Astrocyte (in vitro differentiated cells and primary cell): ENCODE measurements around the gene CNTNAP2.

Experiments
- CTCF ChIP-seq: IDR thresholded peaks from 2 replicates; pipeline ENCODE4 v1.5.1; 2011; ENCODE audit warnings: low read depth, mild to moderate bottlenecking, inconsistent platforms, low read length, moderate library complexity; ENCODE audit not compliant: insufficient read depth
- EZH2 ChIP-seq: IDR thresholded peaks from 2 replicates; pipeline ENCODE4 v1.6.1; 2012; ENCODE audit warnings: mild to moderate bottlenecking, low read length, inconsistent platforms; ENCODE audit not compliant: insufficient read depth

GRCh38 chr7:146346096-146346495, 229.5 kb downstream of the CNTNAP2 start:
- TF ChIP-seq EZH2: no peak
- TF ChIP-seq CTCF: no peak
